HG02981 (cell line): ENCODE data around the gene GKN2.

Experiments
- ATAC-seq: cut with Tn5 transposase; IDR thresholded peaks from one replicate; pipeline ENCODE4 v1.9.1; 2021; ENCODE audit warnings: mild to moderate bottlenecking, moderate library complexity; ENCODE audit not compliant: unreplicated experiment

Gene GKN2, protein sequence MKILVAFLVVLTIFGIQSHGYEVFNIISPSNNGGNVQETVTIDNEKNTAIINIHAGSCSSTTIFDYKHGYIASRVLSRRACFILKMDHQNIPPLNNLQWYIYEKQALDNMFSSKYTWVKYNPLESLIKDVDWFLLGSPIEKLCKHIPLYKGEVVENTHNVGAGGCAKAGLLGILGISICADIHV

DNA sequence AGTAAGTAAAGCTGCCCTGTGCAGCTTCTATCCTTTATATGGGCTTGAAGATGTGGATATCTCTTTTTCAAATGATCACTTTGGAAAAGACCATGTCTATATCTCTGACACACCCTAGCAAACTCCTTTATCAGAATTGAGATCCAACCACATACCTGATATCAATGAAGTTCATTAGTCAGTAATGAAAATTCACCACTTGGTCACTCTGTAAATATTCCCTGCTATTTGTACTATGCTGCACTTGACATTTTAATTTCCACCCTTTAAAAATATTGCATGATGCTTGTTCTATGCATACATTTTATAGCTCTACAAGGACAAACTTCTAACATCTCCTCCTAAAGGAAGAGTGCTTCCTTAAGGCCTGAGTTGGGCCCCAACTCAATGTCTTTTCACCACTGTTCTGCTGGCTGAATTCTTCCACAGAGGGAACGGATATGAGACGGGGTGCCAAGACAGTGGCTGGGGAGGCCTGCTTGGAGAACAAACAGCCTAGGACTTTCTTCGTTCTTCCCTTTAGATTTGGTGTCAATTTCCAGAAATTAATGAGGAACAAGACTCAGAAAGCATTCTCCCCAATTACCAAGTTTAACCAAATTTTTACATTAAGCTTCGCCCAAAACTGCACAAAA, at the start of gene GKN2:
Gene GKN2, minus strand, starts transcription at position 7 of the 635 bp plus-strand sequence. CDS start 32 bp downstream, outside the sequence.
- no peak for ATAC-seq

DNA sequence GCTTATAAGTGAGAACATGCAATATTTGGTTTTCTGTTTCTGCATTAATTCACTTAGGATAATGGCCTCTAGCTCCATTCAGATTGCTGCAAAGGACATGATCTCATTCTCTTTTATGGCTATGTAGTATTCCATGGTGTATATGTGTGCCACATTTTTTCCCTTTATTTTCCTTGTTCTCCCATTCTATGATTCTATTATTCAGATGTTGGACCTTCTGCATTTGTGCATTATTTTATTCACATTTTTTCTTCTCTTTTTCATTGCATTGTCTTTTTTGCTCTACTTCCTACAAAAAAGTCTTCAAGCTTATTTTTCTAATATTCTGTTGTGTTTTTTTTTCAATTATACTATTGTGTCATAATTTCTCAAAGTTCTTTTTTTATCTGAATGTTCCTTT, 49.2 kb upstream of the GKN2 start:
- ATAC-seq: no peak

DNA sequence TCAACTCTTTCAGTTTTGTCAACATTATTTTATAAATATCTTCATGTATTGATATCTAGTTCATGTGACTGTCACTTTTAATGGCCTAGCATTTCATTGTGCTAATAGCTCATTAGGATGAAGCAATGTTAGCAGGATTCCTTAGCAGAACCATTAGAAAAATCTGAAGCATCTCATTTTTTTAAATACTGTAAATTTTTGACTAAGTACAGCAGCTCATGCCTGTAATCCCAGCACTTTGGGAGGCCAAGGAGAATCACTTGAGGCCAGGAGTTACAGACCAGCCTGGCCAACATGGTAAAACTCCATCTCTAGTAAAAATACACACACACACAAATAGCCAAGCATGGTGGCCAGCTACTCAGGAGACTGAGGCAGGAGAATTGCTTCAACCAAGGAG, 44.7 kb upstream of the GKN2 start:
- ATAC-seq: no peak

DNA sequence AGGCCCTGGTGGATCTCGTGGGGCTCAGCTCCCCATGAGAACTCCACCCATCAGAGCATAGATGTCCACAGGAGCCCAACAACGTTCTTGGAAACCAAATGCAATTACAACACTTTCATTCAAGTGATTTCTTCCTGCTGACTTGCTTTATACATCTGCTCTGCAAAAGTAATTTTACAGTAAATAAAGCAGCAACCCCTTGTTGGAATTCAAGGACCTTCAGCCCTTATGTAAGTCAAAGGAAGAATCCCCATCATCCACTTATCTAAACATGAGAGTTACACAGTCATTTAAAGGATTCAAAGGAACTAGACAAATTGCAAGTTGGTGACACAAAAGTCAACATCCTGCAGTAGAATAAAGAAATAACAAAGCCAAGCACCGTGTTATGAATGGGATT, 43.2 kb upstream of the GKN2 start:
- ATAC-seq: no peak

DNA sequence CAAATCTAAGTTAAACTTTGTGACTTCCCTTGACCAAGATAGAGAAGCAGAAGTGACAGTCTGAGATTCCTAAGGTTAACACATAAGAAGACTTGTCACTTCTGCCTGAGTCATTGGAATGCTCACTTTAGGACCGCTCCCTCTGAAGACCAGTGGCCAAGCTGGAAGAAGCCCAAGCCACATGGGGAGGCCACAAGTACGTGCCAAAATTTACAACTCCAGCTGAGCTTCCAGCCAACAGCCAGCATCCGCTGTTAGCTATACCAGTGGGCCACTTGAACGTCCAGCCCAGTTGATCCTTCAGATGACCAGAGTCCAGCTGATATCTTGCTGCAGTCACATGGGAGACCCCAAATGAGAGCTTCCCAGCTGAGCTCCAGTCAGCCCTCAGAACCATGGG, 42.2 kb upstream of the GKN2 start:
- ATAC-seq: no peak

DNA sequence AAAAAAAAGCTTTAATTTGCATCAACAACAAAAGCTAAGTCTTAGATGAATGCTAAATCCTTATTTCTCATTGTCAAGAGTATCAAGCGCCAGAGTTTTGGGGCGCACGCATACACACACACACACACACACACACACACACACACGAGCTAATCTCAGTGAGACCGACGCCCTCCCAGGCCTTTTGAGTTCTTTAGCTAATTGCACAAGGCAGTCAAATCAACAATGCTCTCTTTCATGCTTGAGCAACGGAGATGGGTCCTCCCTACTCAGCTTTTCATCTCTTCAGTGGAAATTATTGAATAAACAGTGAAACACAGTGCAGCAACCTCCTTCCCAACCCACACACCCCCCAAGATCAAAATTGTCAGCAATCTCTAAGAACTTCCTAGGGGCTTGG, 41.0 kb upstream of the GKN2 start:
- ATAC-seq: no peak

DNA sequence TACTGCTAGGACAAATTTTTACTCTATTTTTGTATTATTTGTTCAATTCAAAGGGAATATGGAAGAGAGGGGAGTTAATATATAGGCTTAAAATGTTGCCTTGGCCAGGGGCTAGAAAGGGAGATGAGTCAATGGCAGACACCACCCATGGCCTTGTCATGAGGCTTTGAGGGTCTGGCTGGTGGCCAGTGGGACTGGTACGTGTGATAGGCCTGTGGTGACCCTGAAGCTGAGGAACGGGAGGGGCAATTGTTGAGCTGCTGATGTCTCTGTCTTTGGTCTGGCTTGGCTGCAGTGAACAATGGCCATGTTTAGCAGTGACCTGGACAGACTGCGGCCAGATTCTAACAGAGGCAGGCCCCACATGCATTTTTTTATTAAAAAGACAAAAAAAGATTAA, 40.2 kb upstream of the GKN2 start:
- ATAC-seq: no peak

DNA sequence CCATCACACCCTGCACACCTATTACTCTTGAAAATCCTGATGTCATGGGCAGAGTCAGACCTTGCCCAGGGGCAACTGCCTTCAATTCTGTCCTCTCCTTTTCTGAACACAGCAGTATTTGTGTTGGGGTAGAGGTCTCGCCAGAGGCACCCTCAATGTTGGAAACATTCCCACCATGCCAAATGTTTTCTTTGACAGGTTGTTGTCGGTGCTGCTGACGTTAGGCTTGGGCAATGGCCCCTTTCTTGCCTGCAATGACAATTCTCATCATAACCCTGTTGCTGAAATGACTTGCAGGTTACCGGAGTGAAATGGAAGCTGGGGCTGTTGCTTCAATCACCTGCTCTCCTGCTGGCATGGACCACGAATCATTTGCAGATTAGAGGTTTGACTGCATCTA, 39.6 kb upstream of the GKN2 start:
- ATAC-seq: no peak

DNA sequence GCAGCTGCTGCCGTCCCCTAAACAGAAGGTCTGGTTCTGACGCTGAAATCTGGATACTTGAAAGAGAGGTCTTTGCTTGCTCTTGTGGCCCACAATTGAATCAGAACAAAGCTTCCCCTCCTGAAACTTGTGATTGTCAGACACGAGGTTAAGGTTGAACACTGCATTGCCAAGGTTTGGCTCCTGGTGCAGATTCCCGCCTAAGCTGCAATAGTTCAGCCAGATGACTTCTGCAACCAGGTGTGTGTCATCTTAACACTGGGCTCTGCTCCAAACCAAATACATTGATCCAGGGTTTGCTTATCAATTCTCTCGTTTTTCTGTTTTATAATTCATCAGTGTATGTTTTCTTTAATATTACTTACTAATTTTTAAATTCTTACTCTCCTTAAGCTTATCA, 36.3 kb upstream of the GKN2 start:
- ATAC-seq: no peak

DNA sequence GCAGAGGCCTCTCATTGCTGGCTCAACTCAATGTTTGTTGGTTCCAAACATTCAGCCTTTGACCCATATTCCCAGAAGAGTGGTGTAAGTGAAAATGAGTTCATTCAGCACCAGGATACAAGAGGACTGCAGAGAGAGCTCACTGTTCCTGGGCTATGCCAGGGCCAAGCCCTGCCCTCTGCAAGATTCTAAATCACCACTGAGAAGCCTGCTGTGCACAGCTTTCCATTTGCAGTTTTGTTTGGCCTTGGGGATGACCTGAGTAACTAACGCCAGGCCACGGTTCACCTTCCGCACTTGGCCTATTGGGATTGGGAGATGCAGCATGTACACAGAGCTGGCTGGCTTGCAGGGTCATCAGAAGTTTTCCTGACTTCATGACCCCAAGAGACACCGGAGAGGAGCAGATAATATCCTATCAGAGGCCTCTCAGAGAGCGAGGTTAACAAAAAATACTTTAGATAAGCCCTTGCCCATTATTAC, 34.4 kb upstream of the GKN2 start:
- ATAC-seq: no peak

DNA sequence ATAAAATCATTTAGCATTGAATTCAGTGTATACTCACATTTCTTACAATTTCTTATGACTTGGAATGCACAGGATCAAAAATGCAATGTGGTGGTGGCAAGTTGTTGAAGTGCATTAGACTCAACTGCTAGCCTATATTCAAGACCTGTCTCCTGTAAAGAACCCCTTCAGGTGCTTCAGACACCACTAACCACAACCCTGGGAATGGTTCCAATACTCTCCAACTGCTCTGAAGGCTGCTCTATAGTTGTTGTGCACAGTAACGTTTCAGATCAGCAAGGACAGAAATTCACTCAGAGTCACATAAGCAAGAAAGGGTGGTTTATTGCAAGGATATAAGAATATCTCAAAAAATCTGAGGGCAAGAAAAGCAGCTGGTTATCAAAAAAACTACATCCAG, 28.3 kb upstream of the GKN2 start:
- no peak for ATAC-seq

DNA sequence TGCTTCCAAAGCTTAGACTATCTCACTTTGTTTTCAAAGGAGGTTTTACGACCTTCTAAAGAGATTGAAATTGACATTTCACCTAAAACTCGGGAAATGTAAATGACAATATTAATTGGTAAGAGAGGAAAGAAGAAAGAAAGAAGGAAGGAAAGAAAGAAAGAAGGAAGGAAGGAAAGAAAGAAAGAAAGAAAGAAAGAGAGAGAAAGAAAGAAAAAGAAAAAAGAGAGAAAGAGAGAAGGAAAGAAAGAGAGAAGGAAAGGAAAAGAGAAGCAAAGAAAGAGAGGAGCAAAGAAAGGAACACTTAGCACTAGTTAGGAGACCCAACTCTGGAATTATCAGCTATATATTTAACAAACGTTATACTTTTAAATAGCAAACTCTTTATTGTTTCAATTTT, 25.4 kb upstream of the GKN2 start:
- ATAC-seq: no peak

DNA sequence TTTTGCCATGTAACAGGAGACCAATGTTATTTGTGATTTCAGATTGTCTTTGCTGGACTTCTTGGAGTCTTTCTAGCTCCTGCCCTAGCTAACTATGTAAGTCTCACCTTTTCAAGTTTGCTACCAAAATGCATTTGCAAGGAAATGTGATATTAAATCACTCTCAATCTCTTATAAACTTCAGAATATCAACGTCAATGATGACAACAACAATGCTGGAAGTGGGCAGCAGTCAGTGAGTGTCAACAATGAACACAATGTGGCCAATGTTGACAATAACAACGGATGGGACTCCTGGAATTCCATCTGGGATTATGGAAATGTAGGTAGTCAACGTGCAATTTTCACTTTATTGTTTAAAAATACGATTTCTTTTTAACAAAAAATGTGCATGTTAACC, 24.8 kb upstream of the GKN2 start:
- no peak for ATAC-seq

DNA sequence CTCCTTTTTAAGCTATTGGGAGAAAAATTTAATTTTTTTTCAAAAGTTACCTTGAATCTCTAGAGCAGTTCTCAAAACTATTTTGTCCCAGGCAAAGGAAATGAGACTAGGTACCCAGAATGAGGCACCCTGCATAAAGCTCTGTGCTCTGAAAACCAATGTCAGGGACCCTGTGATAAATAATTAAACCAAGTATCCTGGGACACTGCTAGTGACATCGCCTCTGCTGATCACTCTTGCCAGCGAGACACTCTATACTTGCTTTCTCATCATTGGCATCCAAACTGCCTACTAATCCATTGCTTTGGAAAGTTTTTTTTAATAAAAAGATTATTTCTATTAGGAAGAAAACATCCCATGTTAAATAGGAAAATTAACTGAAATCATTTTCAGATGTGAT, 23.2 kb upstream of the GKN2 start:
- ATAC-seq: no peak

DNA sequence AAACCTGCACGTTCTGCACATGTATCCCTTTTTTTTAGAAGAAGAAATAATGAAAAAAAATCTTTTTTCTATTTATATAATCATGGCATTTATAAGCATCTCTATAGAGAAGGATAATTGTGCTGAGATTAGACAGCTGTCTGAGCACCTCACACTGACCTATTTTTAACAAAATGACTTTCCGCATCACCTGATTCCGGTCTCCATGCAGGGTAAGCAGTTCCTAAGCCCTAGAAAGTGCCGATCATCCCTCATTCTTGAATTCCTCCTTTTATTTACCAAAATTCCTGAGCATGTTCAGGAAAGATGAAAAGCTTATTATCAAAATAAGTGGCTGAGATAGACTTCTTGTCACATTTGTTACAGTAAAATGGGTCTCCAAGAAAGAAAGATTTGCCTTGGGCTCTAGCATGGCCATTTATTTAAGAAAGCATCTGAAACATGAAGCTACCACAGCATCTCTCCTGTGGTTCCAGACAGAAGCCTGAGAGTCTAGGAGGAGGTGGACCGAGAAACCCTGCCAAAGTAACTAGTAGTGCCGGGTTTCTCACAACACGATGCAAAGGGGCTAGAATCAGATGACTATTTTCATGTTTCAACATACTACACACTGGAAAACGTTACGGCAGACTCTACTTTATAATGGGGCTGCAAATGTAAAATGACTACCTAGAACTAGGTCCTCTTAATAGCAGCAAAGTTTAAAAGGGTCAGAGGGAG, 22.4 kb upstream of the GKN2 start:
- no peak for ATAC-seq

DNA sequence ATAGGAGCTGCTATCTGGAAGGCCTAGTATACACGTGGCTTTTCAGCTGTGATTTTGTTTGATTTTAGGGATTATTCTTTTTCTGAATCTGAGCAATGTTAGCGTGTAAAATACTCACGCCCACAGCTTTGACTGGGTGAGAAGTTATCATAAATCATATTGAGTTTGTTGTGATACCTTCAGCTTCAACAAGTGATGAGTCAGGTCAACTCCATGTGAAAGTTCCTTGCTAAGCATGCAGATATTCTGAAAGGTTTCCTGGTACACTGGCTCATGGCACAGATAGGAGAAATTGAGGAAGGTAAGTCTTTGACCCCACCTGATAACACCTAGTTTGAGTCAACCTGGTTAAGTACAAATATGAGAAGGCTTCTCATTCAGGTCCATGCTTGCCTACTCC, 21.6 kb upstream of the GKN2 start, which contains the start of gene GKN1:
Gene GKN1, plus strand, starts transcription at position 386 of the 400 bp plus-strand sequence. CDS start 42 bp downstream, outside the sequence.
- no peak for ATAC-seq

DNA sequence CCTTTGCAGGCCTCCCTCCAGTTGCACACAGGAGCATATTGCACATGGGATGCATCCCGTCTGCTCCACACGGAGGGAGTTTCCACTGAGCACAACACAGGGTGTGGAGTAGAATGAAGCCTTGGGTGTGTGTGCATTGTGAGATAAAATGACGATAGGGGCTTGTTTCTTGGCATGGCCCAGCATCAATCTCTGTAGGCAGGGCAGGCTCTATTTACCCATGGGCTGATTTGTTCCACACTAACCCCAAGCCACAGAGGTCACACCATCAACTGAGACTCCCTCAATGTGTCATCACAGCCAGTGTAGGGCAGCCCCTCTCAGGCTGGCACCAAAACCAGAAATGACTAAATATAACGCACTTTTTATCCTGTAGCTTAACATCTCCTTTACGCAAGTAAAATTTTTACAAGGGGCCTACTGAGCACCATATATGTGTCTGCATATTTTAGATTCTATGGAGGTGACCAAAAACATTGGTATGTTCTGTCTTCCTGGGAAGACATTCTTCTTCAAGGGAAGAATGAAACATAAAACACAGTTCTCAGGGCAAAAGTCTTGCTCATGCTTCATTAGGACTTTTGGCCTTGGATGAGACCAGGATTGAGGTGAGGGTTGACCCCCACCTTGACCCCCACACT, 19.0 kb upstream of the GKN2 start:
- no peak for ATAC-seq

DNA sequence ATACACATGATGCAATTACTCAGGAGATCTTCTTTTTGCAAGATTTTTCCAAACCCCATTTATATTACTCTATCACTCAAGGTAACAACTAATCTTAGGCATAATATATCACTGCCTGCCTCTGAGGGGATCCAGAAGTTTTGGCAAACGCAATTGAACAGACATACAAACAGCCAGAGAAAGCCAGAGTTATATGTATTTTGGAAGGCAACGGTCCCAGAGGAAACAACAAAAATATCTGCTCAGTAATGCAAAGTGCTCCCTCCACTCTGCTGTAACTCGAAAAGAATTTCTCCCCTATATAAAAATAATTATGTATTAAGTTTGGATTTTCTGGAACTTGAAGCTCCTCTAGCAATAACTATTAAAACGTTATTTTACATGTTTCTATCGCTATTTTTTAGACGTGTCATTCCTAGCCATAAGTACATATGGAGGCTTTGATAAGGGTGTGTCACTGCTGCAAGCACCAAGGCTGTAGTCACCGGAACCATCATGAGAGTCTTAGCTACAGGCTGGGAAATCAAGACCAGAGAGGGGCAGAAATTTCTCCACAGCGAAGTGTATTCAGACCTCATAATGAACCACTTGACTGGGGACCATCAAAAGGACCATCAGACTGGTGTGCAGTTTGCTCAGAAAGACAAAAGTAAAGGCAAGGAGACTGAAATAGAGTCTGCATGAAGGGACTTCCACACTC, 18.0 kb upstream of the GKN2 start:
- ATAC-seq: no peak

DNA sequence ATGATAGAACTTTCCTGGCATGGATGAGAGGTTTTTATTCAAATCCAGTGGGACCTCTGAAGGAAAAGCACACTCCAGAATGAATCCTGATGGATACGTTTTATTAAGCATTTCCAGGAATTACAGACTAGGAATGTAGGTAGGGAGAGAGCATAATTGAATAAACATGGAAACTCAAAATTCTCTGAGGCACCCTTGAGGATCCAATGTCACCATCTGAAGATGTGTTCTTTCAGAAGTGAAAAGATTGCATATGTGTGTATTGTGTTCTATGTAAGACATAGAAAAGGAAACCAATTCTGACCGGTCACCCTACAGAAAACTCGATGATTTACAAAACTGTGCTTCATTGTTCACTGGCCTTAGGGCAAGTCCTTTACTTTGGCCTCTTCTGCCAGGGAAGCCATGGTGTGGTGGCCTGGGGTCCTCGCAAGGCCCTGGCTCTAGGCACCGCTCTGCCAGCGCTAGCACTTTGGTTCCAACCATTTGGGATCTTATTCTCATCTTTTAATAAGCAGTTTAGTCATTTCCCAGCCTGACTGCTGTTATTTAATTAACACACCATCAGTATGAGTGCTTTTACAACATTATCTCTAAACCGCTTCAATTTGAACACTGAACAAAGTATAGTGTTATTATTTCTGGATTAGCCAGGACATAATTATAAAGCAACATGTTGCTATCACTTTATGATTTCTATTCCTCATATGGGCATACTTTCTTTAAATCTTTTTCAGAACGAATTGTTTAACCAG, 17.2 kb upstream of the GKN2 start:
- ATAC-seq: no peak

DNA sequence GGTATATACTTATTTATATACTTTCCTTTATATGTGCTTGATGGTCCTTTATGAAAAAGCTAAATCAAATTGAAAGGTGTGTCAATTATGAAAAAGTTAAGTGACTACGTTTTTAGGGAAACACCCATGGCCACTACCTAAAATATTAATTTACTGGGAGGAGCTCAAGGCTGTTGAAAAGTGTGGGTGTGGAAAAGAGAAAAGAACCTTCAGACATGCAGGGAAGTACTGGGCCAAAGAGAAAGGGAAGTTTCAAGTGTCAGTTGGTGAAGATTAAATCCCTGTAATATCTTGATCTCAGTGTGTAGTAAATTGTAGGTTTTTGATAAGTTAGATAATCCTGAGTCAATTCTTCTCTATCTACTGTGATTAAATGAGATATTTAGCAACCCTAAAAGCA, 15.5 kb upstream of the GKN2 start:
- no peak for ATAC-seq
